Peyer's patch (tissue), 4 donors: ENCODE results near the gene MYH10. TPM values are rescaled to one million over a fixed set of nuclear protein-coding genes. Genes with fewer than 3 reads are reported as not detected.

Source experiments
- DNase-seq, 3 donors: peaks; one replicate each; pipeline ENCODE4 v3.0.0-alpha.2; 2017 to 2019
- H3K27ac ChIP-seq, 4 donors: fragments of 200-600 bp; sonication (generic); one replicate each; pipeline ENCODE4 v1.5.1; 2016 to 2019
- H3K27me3 ChIP-seq, 2 donors: fragments of 200-600 bp; sonication (generic); one replicate each; pipeline ENCODE4 v1.5.1; 2019
- H3K36me3 ChIP-seq, 3 donors: fragments of 200-600 bp; sonication (generic); one replicate each; pipeline ENCODE4 v1.5.1; 2016 to 2019
- H3K4me1 ChIP-seq, 4 donors: fragments of 200-600 bp; sonication (generic); one replicate each; pipeline ENCODE4 v1.5.1; 2016 to 2019
- H3K4me3 ChIP-seq, 4 donors: fragments of 200-600 bp; sonication (generic); 1 replicate in 3 of 4; 2 replicates in 1 of 4; pipeline ENCODE4 v1.5.1; 2016 to 2019; ENCODE audit warnings: mild to moderate bottlenecking in 1 of 4
- H3K9me3 ChIP-seq, 4 donors: fragments of 200-600 bp; sonication (generic); one replicate each; pipeline ENCODE4 v1.5.1; 2016 to 2019; ENCODE audit warnings: mild to moderate bottlenecking in 1 of 4
- POLR2A ChIP-seq, 2 donors: fragments of 450-650 bp; IDR thresholded peaks; one replicate each; pipeline ENCODE4 v1.5.1; 2017; ENCODE audit warnings: antibody characterized with exemption in 2 of 2, mild to moderate bottlenecking in 2 of 2, moderate library complexity in 2 of 2
- total RNA-seq, 4 donors: library from RNA; depleted of rRNA; stranded (reverse); fragments of >200 nt; gene quantifications; one replicate each; pipeline ENCODE4 v1.1.0, GENCODE V29; 2016
- TF ChIP-seq, protein P1 (sequence below), 6 experiments: fragments of 450-650 bp in 4 of 6; fragments of 200-600 bp in 2 of 6; sonication (generic) in 1 of 6; IDR thresholded peaks; one replicate each; pipeline ENCODE4 v1.5.1; 2017 to 2019; ENCODE audit warnings: antibody characterized with exemption in 6 of 6, mild to moderate bottlenecking in 3 of 6, moderate library complexity in 1 of 6

Gene MYH10
- total RNA-seq, 4 donors from 2014 or later: 1.2 to 10.7 (median 3.6) TPM

DNA sequence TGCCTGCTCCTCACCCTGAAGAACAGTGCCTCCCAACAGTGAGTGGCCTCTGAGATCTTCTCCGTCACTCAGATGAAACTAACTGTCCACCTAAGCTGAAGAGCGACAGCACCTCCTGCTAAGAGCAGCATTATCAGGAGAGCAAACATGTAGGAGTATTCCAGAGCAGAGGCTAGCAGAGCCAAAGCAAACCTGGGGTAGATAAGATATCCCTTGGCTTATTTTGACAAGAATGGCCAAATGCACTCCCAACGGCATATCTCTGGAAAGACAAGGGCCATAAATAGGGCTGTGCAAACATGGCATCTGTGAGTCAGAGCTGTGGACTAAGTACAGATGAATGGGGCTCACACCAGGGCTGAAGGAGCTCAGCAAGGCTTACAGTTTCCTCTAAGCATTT is 98.5 kb downstream of the MYH10 start:
- H3K4me1 ChIP-seq: no peaks in the 10 kb centered on the region
- H3K4me3 ChIP-seq: no peak overlapping the region
- peak in 1 of 3 donors; percentile 62 for DNase-seq
- H3K9me3 ChIP-seq: no peaks in the 10 kb centered on the region
- H3K36me3 ChIP-seq: no peaks in the 10 kb centered on the region
- TF ChIP-seq, protein P1, sequence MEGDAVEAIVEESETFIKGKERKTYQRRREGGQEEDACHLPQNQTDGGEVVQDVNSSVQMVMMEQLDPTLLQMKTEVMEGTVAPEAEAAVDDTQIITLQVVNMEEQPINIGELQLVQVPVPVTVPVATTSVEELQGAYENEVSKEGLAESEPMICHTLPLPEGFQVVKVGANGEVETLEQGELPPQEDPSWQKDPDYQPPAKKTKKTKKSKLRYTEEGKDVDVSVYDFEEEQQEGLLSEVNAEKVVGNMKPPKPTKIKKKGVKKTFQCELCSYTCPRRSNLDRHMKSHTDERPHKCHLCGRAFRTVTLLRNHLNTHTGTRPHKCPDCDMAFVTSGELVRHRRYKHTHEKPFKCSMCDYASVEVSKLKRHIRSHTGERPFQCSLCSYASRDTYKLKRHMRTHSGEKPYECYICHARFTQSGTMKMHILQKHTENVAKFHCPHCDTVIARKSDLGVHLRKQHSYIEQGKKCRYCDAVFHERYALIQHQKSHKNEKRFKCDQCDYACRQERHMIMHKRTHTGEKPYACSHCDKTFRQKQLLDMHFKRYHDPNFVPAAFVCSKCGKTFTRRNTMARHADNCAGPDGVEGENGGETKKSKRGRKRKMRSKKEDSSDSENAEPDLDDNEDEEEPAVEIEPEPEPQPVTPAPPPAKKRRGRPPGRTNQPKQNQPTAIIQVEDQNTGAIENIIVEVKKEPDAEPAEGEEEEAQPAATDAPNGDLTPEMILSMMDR (IDR thresholded peaks at IDR 0.05): no peak
- H3K27me3 ChIP-seq: no peaks in the 10 kb centered on the region
- H3K27ac ChIP-seq: no peak overlapping the region

DNA sequence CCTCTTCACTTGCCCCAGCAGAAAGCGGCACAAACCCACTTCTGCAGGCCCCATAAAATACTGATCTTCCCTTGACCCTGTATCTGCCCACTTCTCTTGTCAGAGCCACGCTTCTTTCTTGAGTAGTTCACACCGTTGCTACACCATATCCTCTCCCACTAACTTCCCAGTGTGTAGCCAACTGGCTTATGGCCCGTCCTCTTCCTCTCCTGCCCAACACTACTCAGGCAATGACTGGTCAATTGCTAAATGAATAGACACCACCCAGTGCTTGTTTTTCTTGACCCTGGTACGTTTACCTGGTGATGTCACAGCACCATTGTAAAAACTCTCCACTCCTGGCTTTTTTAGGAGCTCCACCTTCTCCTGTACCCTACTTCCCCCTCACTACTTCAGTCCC is 107.9 kb downstream of the MYH10 start:
- Histone ChIP-seq H3K4me3 (no peak overlapping the region), H3K27ac (no peak overlapping the region), H3K9me3 (no peaks in the 10 kb centered on the region), H3K27me3 (no peaks in the 10 kb centered on the region), H3K36me3 (no peaks in the 10 kb centered on the region), H3K4me1 (no peaks in the 10 kb centered on the region)
- TF ChIP-seq, protein P1 (IDR thresholded peaks at IDR 0.05): no peak
- no peak for TF ChIP-seq POLR2A (IDR thresholded peaks at IDR 0.05)
- no peak for DNase-seq

DNA sequence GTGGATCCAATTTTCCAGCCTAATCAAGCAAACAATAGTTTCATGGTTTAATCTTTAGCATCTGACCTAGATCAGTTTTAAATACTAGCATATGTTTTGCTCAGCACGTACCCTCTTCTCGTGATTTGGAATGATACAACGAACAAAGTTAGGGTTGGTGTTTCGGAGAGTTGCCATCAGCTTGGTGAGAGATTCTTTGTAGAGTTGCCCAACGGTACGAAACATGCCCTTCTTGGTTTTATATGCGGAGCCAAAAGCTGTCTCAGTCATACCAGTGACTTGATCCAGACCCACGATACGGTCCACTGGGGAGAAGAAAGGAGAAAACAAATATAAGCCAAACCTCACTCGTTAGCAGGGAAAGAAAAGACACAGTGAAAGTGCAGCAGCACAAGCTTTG is 109.5 kb downstream of the MYH10 start:
- H3K27me3 ChIP-seq: no peaks in the 10 kb centered on the region
- no peak overlapping the region for H3K4me3 ChIP-seq
- no peaks in the 10 kb centered on the region for H3K36me3 ChIP-seq
- H3K4me1 ChIP-seq: no peaks in the 10 kb centered on the region
- no peak overlapping the region for H3K27ac ChIP-seq
- DNase-seq: no peak
- H3K9me3 ChIP-seq: no peaks in the 10 kb centered on the region
- TF ChIP-seq, protein P1 (IDR thresholded peaks at IDR 0.05): no peak
- no peak for TF ChIP-seq POLR2A (IDR thresholded peaks at IDR 0.05)

DNA sequence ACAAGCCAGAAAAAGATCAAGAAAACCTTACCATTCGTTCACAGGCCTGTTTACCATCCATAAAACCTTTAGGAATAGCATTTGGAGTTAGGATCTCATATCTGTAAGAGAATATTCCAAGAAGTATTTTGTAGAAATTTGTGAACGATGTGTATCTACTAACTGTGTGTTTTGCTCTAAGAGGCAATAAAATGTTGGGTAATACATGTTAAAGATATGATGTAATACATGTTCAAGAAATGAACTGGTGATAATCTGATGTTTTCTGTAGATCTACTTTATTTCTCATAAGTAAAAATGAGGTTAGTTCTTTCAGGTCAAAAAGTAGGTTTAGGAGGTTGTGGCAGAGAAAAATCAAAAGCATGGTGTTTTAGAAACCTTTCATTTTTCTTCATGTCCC is 111.7 kb downstream of the MYH10 start:
- H3K36me3 ChIP-seq: no peaks in the 10 kb centered on the region
- no peaks in the 10 kb centered on the region for H3K4me1 ChIP-seq
- TF ChIP-seq, protein P1 (IDR thresholded peaks at IDR 0.05): no peak
- TF ChIP-seq POLR2A (IDR thresholded peaks at IDR 0.05): no peak
- H3K27me3 ChIP-seq: no peaks in the 10 kb centered on the region
- H3K27ac ChIP-seq: no peak overlapping the region
- no peaks in the 10 kb centered on the region for H3K9me3 ChIP-seq
- no peak overlapping the region for H3K4me3 ChIP-seq
- DNase-seq: no peak

DNA sequence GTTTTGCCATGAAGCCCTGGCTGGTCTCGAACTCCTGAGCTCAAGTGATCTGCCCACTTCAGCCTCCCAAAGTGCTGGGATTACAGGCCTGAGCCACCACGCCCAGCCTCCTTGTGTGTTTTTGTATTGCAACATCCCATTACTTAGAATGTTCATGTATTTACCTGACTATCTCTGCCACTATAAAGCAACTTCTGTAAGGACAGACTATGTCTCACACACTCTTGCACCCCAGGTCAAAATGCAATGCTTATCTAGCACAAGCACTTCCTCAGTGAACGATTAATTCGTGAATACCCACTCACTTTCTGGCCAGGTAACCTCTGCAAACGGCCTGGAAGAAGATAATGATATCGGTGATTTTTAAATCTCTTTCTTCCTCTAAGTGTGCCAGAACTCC is 112.2 kb downstream of the MYH10 start:
- Histone ChIP-seq H3K9me3 (no peaks in the 10 kb centered on the region), H3K27ac (no peak overlapping the region), H3K36me3 (no peaks in the 10 kb centered on the region), H3K4me1 (no peaks in the 10 kb centered on the region), H3K27me3 (no peaks in the 10 kb centered on the region), H3K4me3 (no peak overlapping the region)
- TF ChIP-seq, protein P1 (IDR thresholded peaks at IDR 0.05): no peak
- TF ChIP-seq POLR2A (IDR thresholded peaks at IDR 0.05): no peak
- no peak for DNase-seq

DNA sequence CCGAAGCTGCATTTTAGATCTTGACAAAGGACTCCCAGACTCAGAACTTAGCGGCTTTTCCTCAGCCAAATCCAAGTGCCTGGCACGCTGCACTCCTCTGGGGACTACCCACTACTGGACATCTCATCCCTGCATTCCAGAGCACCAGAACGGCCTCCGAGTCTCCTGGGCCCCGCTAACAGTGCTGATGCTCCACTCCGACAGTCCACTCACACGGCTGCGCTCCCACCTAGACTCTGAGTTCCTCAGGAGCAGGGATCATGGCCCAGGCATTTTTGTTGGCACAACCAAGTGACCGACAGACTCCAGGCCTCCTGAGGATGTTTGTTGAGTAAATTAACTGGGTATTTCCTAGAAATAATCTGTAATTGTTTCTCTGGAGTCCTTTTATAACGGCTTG is 115.7 kb downstream of the MYH10 start:
- no peaks in the 10 kb centered on the region for H3K9me3 ChIP-seq
- TF ChIP-seq POLR2A (IDR thresholded peaks at IDR 0.05): no peak
- TF ChIP-seq, protein P1 (IDR thresholded peaks at IDR 0.05): no peak
- no peak overlapping the region for H3K4me3 ChIP-seq
- H3K27ac ChIP-seq: no peak overlapping the region
- no peaks in the 10 kb centered on the region for H3K4me1 ChIP-seq
- H3K27me3 ChIP-seq: no peaks in the 10 kb centered on the region
- no peaks in the 10 kb centered on the region for H3K36me3 ChIP-seq
- no peak for DNase-seq
